ENCODE data around the gene PER3. TPM values are rescaled to one million over a fixed set of nuclear protein-coding genes. Genes with fewer than 3 reads are reported as not detected.
A peak's percentile ranks its signal among the peaks of the same experiment; 100 is the strongest.

Gene PER3
- total and polyA plus RNA-seq, 10 of the 15 experiments (the other 5 are each of a cell fraction or from before 2014, with no cell fraction given), result 0.06 to 0.64 (median 0.13) TPM; not detected in 1

DNA sequence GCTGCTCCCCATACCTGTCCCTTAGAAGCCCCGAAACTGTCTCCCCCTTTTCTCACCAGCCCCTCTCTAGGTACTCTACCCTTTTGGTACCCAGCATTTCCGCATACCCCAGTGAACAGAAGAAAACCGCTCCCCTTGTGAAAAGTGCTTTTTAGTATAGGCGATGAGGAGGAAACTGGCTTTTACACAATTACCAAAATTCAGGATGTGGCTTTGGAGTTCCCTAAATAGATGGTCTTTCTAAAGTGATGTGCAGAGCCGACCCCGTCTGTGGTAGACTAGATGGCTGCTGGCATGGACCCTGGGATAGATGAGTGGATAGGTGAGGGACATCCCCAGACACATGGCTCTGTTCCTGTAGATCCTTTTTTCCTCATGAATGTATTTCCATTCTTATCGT lies 2.6 kb upstream of the PER3 start:
- intact Hi-C loops (cut with micrococcal nuclease; ENCODE audit: unreplicated experiment), result no loop called here
- H3K4me1 ChIP-seq (ENCODE audit: control insufficient read depth, insufficient read depth, low read length), result peaks cover 7% of the 10 kb centered on the region; the same call in 1 of the 2 replicates
- ChIA-PET RAD21 (ENCODE audit: unreplicated experiment) (no interaction called here), CTCF (no interaction called here), POLR2A (no interaction called here), SMC1A (ENCODE audit: uncharacterized antibody, unreplicated experiment) (interaction anchor here (0.6 kb wide), 1 partner anchor 1170 kb away, joined by 3 read pairs; no protein-coding TSS in a partner anchor)
- no peak overlapping the region for H3K9ac ChIP-seq (ENCODE audit: control insufficient read depth, insufficient read depth, low read length)
- BruUV-seq (replicated peaks), result no TSS peak
- H3K79me2 ChIP-seq (ENCODE audit: control insufficient read depth, insufficient read depth, low read length), result no peaks in the 10 kb centered on the region
- no peak for DNase-seq (ENCODE audit: low read depth, low spot score)
- H3K4me3 ChIP-seq, result no peak overlapping the region
- no peak for ATAC-seq
- no peaks in the 10 kb centered on the region for H3K27me3 ChIP-seq (replicated peaks in 1 of 2; ENCODE audit: control insufficient read depth in 2 of 2, insufficient read depth in 2 of 2, low read length in 1 of 2)
- no peak for FAIRE-seq
- H3K27ac ChIP-seq (ENCODE audit: control insufficient read depth, insufficient read depth), result no peak overlapping the region
- H3K4me2 ChIP-seq (ENCODE audit: control insufficient read depth, insufficient read depth), result no peak overlapping the region
- H2AFZ ChIP-seq (ENCODE audit: control insufficient read depth, low read depth, low read length), result no peak overlapping the region
- H3K36me3 ChIP-seq (ENCODE audit: control insufficient read depth in 2 of 2, insufficient read depth in 2 of 2, low read length in 1 of 2), result peaks cover 2 to 13% of the 10 kb centered on the region in 2 experiments; a peak in 3 of 4 replicates
- no peak for TF ChIP-seq JUND (IDR thresholded peaks at IDR 0.05; ENCODE audit: low read depth, low read length)
- no peak for TF ChIP-seq ZNF217 (IDR thresholded peaks at IDR 0.05)
- TF ChIP-seq, protein P1, sequence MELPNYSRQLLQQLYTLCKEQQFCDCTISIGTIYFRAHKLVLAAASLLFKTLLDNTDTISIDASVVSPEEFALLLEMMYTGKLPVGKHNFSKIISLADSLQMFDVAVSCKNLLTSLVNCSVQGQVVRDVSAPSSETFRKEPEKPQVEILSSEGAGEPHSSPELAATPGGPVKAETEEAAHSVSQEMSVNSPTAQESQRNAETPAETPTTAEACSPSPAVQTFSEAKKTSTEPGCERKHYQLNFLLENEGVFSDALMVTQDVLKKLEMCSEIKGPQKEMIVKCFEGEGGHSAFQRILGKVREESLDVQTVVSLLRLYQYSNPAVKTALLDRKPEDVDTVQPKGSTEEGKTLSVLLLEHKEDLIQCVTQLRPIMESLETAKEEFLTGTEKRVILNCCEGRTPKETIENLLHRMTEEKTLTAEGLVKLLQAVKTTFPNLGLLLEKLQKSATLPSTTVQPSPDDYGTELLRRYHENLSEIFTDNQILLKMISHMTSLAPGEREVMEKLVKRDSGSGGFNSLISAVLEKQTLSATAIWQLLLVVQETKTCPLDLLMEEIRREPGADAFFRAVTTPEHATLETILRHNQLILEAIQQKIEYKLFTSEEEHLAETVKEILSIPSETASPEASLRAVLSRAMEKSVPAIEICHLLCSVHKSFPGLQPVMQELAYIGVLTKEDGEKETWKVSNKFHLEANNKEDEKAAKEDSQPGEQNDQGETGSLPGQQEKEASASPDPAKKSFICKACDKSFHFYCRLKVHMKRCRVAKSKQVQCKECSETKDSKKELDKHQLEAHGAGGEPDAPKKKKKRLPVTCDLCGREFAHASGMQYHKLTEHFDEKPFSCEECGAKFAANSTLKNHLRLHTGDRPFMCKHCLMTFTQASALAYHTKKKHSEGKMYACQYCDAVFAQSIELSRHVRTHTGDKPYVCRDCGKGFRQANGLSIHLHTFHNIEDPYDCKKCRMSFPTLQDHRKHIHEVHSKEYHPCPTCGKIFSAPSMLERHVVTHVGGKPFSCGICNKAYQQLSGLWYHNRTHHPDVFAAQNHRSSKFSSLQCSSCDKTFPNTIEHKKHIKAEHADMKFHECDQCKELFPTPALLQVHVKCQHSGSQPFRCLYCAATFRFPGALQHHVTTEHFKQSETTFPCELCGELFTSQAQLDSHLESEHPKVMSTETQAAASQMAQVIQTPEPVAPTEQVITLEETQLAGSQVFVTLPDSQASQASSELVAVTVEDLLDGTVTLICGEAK (IDR thresholded peaks at IDR 0.05; ENCODE audit: borderline replicate concordance), result no peak
- TF ChIP-seq, protein P2, sequence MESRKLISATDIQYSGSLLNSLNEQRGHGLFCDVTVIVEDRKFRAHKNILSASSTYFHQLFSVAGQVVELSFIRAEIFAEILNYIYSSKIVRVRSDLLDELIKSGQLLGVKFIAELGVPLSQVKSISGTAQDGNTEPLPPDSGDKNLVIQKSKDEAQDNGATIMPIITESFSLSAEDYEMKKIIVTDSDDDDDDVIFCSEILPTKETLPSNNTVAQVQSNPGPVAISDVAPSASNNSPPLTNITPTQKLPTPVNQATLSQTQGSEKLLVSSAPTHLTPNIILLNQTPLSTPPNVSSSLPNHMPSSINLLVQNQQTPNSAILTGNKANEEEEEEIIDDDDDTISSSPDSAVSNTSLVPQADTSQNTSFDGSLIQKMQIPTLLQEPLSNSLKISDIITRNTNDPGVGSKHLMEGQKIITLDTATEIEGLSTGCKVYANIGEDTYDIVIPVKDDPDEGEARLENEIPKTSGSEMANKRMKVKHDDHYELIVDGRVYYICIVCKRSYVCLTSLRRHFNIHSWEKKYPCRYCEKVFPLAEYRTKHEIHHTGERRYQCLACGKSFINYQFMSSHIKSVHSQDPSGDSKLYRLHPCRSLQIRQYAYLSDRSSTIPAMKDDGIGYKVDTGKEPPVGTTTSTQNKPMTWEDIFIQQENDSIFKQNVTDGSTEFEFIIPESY (IDR thresholded peaks at IDR 0.05), result no peak
- TF ChIP-seq POLR2A (IDR thresholded peaks at IDR 0.05; ENCODE audit: low read depth, low read length), result 0 out of 2 replicates have a peak, but pooled peaks have one; percentile 15
- TF ChIP-seq, protein P3, sequence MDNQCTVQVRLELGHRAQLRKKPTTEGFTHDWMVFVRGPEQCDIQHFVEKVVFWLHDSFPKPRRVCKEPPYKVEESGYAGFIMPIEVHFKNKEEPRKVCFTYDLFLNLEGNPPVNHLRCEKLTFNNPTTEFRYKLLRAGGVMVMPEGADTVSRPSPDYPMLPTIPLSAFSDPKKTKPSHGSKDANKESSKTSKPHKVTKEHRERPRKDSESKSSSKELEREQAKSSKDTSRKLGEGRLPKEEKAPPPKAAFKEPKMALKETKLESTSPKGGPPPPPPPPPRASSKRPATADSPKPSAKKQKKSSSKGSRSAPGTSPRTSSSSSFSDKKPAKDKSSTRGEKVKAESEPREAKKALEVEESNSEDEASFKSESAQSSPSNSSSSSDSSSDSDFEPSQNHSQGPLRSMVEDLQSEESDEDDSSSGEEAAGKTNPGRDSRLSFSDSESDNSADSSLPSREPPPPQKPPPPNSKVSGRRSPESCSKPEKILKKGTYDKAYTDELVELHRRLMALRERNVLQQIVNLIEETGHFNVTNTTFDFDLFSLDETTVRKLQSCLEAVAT (IDR thresholded peaks at IDR 0.05), result no peak
- TF ChIP-seq, protein P4, sequence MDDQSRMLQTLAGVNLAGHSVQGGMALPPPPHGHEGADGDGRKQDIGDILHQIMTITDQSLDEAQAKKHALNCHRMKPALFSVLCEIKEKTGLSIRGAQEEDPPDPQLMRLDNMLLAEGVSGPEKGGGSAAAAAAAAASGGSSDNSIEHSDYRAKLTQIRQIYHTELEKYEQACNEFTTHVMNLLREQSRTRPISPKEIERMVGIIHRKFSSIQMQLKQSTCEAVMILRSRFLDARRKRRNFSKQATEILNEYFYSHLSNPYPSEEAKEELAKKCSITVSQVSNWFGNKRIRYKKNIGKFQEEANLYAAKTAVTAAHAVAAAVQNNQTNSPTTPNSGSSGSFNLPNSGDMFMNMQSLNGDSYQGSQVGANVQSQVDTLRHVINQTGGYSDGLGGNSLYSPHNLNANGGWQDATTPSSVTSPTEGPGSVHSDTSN (IDR thresholded peaks at IDR 0.05; ENCODE audit: insufficient replicate concordance, low read depth, low read length), result no peak
- in situ Hi-C loops (cut with MboI), result no loop called here
- no peaks in the 10 kb centered on the region for H4K20me1 ChIP-seq (ENCODE audit: control insufficient read depth, insufficient read depth)
- WGBS (ENCODE audit: insufficient coverage, insufficient replicate concordance, low lambda C conversion rate, missing lambda C conversion rate), result 43% methylated on average over 7 of the region's 7 CpGs
- no peaks in the 10 kb centered on the region for H3K9me3 ChIP-seq (replicated peaks; ENCODE audit: control insufficient read depth, insufficient read depth, low read length)
